GM12873 (cell line): ENCODE data around the gene MAP3K2.

ENCODE experiments used
- TF ChIP-seq, protein P1 (sequence below): IDR thresholded peaks from 2 replicates; pipeline ENCODE4 v1.5.1; 2012; ENCODE audit warnings: low read depth, mild to moderate bottlenecking, moderate library complexity, low read length, control low read depth; ENCODE audit not compliant: insufficient read depth; ENCODE audit errors: missing control alignments

The MAP3K2 gene

DNA sequence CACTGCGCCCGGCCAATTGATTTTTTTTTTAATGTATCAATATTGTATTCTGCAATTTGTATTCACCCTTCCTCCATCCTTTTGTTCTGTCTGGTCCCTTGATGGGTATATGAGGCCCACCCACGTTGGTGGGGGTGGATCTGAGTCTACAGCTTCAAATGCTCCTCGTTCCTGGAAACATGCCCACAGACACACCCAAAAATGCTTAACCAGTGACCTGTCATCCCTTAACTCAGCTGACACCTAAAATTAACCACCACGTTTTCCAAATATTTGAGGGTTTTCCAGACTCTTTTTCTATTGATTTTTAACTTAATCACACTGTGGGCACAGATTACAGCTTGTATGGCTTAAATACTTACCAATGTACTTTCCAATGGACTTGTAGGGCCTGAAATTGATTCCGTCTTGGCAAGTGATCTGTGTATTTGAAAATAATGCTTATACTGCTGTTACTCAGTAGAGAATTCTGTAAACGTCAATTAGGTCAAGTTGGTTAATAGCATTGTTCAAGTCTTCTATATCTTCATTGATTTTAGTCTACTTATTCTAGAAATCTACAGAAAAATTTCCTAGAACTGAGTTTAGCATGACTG lies 133.3 kb downstream of the MAP3K2 start:
- TF ChIP-seq, protein P1, sequence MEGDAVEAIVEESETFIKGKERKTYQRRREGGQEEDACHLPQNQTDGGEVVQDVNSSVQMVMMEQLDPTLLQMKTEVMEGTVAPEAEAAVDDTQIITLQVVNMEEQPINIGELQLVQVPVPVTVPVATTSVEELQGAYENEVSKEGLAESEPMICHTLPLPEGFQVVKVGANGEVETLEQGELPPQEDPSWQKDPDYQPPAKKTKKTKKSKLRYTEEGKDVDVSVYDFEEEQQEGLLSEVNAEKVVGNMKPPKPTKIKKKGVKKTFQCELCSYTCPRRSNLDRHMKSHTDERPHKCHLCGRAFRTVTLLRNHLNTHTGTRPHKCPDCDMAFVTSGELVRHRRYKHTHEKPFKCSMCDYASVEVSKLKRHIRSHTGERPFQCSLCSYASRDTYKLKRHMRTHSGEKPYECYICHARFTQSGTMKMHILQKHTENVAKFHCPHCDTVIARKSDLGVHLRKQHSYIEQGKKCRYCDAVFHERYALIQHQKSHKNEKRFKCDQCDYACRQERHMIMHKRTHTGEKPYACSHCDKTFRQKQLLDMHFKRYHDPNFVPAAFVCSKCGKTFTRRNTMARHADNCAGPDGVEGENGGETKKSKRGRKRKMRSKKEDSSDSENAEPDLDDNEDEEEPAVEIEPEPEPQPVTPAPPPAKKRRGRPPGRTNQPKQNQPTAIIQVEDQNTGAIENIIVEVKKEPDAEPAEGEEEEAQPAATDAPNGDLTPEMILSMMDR: no peak
